IMR-90 (cell line): Measurements from ENCODE around the gene ACOT7. TPM values are rescaled to one million over a fixed set of nuclear protein-coding genes. Genes with fewer than 3 reads are reported as not detected.

Experiments
- ATAC-seq: fragments of 200-7000 bp; cut with Tn5 transposase; 2 replicates; pipeline ENCODE4 v1.9.1; 2020; ENCODE audit warnings: low read depth, mild to moderate bottlenecking, moderate library complexity
- BruUV-seq: library from RNA; stranded (reverse); fragments of 400-500 nt; replicated peaks from 2 replicates; lab custom pipeline; 2021; lab: Mats Ljungman, UMichigan
- CTCF ChIA-PET: fragments of 300-600 bp; formaldehyde crosslinking; extraction: SDS; loops from one replicate; lab custom pipeline; 2021; ENCODE audit warnings: antibody characterized with exemption; lab: Yijun Ruan, JAX
- POLR2A ChIA-PET: fragments of 300-600 bp; sonication (Branson Sonifier 250); formaldehyde crosslinking; loops from one replicate; lab custom pipeline; 2022; ENCODE audit warnings: antibody characterized with exemption; ENCODE audit not compliant: unreplicated experiment; lab: Charles Lee
- DNase-seq: peaks from one replicate; pipeline ENCODE4 v3.0.0; 2013
- H2AFZ ChIP-seq: replicated peaks from 2 replicates; pipeline ENCODE3; 2013; ENCODE audit warnings: low read length, mild to moderate bottlenecking; ENCODE audit not compliant: poor library complexity
- H2AK5ac ChIP-seq: 2 replicates; pipeline ENCODE4 v1.6.1; 2013; ENCODE audit warnings: low read depth, low read length, inconsistent platforms
- H2AK9ac ChIP-seq: replicated peaks from 2 replicates; pipeline ENCODE3; 2013; ENCODE audit warnings: mild to moderate bottlenecking, low read depth, low read length, moderate library complexity; ENCODE audit not compliant: poor library complexity
- H2BK120ac ChIP-seq: 2 replicates; pipeline ENCODE4 v1.6.1; 2013; ENCODE audit warnings: low read depth, low read length, inconsistent platforms
- H2BK15ac ChIP-seq: 3 replicates; pipeline ENCODE4 v1.6.1; 2013; ENCODE audit warnings: low read depth, low read length, inconsistent platforms
- H2BK20ac ChIP-seq: 2 replicates; pipeline ENCODE4 v1.6.1; 2013; ENCODE audit warnings: low read depth, mild to moderate bottlenecking, inconsistent platforms, low read length, moderate library complexity
- H2BK5ac ChIP-seq: 2 replicates; pipeline ENCODE4 v1.6.1; 2013; ENCODE audit warnings: mild to moderate bottlenecking, low read depth, low read length, inconsistent platforms; ENCODE audit not compliant: poor library complexity, severe bottlenecking
- H3K14ac ChIP-seq: replicated peaks from 2 replicates; pipeline ENCODE4 v1.6.1; 2013; ENCODE audit warnings: low read depth, low read length, inconsistent platforms
- H3K18ac ChIP-seq: 2 replicates; pipeline ENCODE4 v1.6.1; 2013; ENCODE audit warnings: low read depth, low read length, control low read depth
- H3K23ac ChIP-seq: 2 replicates; pipeline ENCODE4 v1.6.1; 2013; ENCODE audit warnings: low read depth, low read length, inconsistent platforms
- H3K27ac ChIP-seq: 2 replicates; pipeline ENCODE4 v1.5.1; 2013; ENCODE audit warnings: mild to moderate bottlenecking, control low read depth, low read length; ENCODE audit not compliant: insufficient read depth
- H3K27me3 ChIP-seq: 2 replicates; pipeline ENCODE4 v1.6.1; 2013; ENCODE audit warnings: low read length; ENCODE audit not compliant: control insufficient read depth, insufficient read depth
- H3K36me3 ChIP-seq: 2 replicates; pipeline ENCODE4 v1.6.1; 2013; ENCODE audit warnings: low read length, mixed read lengths; ENCODE audit not compliant: control insufficient read depth, insufficient read depth
- H3K4ac ChIP-seq: 2 replicates; pipeline ENCODE4 v1.6.1; 2013; ENCODE audit warnings: low read depth, low read length, inconsistent platforms
- H3K4me1 ChIP-seq: 2 replicates; pipeline ENCODE4 v1.6.1; 2013; ENCODE audit warnings: low read length, mixed read lengths; ENCODE audit not compliant: control insufficient read depth, insufficient read depth
- H3K4me2 ChIP-seq: 2 replicates; pipeline ENCODE4 v1.6.1; 2013; ENCODE audit warnings: low read depth, mild to moderate bottlenecking, control low read depth, low read length, moderate library complexity
- H3K4me3 ChIP-seq: 2 replicates; pipeline ENCODE4 v1.5.1; 2013; ENCODE audit warnings: low read depth, mild to moderate bottlenecking, control low read depth, low read length, moderate library complexity; ENCODE audit not compliant: insufficient read depth
- H3K56ac ChIP-seq: 2 replicates; pipeline ENCODE4 v1.6.1; 2013; ENCODE audit warnings: low read length, inconsistent platforms; ENCODE audit not compliant: insufficient read depth; ENCODE audit errors: extremely low read depth
- H3K79me1 ChIP-seq, 2 experiments: 2 replicates each; pipeline ENCODE4 v1.6.1; 2013; ENCODE audit warnings: low read length in 2 of 2, inconsistent platforms in 1 of 2, low read depth in 1 of 2
- H3K9ac ChIP-seq: 2 replicates; pipeline ENCODE4 v1.6.1; 2013; ENCODE audit warnings: low read depth, low read length, control low read depth
- H3K9me1 ChIP-seq: 2 replicates; pipeline ENCODE4 v1.6.1; 2013; ENCODE audit warnings: low read length, inconsistent platforms; ENCODE audit not compliant: insufficient read depth
- H3K9me3 ChIP-seq: 2 replicates; pipeline ENCODE4 v1.6.1; 2013; ENCODE audit warnings: low read length; ENCODE audit not compliant: control insufficient read depth, insufficient read depth
- H4K20me1 ChIP-seq: 2 replicates; pipeline ENCODE4 v1.6.1; 2013; ENCODE audit warnings: low read length, inconsistent platforms; ENCODE audit not compliant: insufficient read depth
- H4K5ac ChIP-seq: 2 replicates; pipeline ENCODE4 v1.6.1; 2013; ENCODE audit warnings: mild to moderate bottlenecking, low read depth, low read length, control low read depth
- H4K8ac ChIP-seq, 2 experiments: 2 replicates each; pipeline ENCODE4 v1.6.1; 2013; ENCODE audit warnings: low read depth in 2 of 2, low read length in 2 of 2, control low read depth in 1 of 2, inconsistent platforms in 1 of 2
- H4K91ac ChIP-seq: 2 replicates; pipeline ENCODE4 v1.6.1; 2013; ENCODE audit warnings: low read depth, low read length, inconsistent platforms; ENCODE audit not compliant: insufficient read depth
- FOS ChIP-seq: fragments of 150-350 bp; IDR thresholded peaks from 2 replicates; pipeline ENCODE4 v1.6.1; 2016; ENCODE audit warnings: low read depth, low read length
- MAZ ChIP-seq: IDR thresholded peaks from 2 replicates; pipeline ENCODE4 v1.6.1; 2012; ENCODE audit warnings: low read depth, mild to moderate bottlenecking, low read length, improper control_type of control experiment, moderate library complexity, borderline replicate concordance
- NFE2L2 ChIP-seq: fragments of 150-350 bp; IDR thresholded peaks from 2 replicates; pipeline ENCODE4 v1.6.1; 2016; ENCODE audit warnings: low read depth, mild to moderate bottlenecking, low read length
- POLR2A ChIP-seq: IDR thresholded peaks from 2 replicates; pipeline ENCODE4 v1.6.1; 2012; ENCODE audit warnings: mild to moderate bottlenecking, low read depth, low read length
- RFX5 ChIP-seq: IDR thresholded peaks from 2 replicates; pipeline ENCODE4 v1.8.0; 2012; ENCODE audit warnings: low read depth, mild to moderate bottlenecking, low read length, moderate library complexity
- WGBS, 2 experiments: methylation state at CpG; one replicate each; pipeline versions ENCODE4 v1.1.5 to v1.1.7; 2013; ENCODE audit warnings: missing lambda C conversion rate in 2 of 2; ENCODE audit not compliant: insufficient read length in 1 of 2; ENCODE audit errors: extremely low coverage in 2 of 2; 5-methylcytosine and 5-hydroxymethylcytosine counted together
- dilution Hi-C: fragments of 300-500 bp; cut with HindIII; formaldehyde crosslinking; loops from one replicate; pipeline ENCODE4 v1.14.3; 2018; ENCODE audit warnings: low sequenced_read_pairs; ENCODE audit not compliant: unreplicated experiment
- in situ Hi-C: fragments of 300-500 bp; cut with MboI; formaldehyde crosslinking; loops from 3 replicates; pipeline ENCODE4 v1.14.3; 2019; ENCODE audit warnings: low sequenced_read_pairs, inconsistent platforms, mixed read lengths
- intact Hi-C: fragments of 100-400 bp; cut with micrococcal nuclease; formaldehyde crosslinking; loops from 2 replicates; pipeline ENCODE4 v1.10.0; 2022
- polyA plus RNA-seq, 3 experiments: library from polyadenylated mRNA; depleted of rRNA; stranded (reverse); fragments of >200 nt; gene quantifications; 2 replicates each; pipeline ENCODE4 v1.2.3, GENCODE V29; 2012; ENCODE audit warnings: low replicate concordance in 1 of 3
- total RNA-seq: library from RNA; depleted of rRNA; stranded (reverse); fragments of >200 nt; gene quantifications from 2 replicates; pipeline ENCODE4 v1.2.3, GENCODE V29; 2012
- TF ChIP-seq, protein P1 (sequence below): fragments of 150-350 bp; IDR thresholded peaks from 2 replicates; pipeline ENCODE4 v1.6.1; 2016; ENCODE audit warnings: low read depth, mild to moderate bottlenecking, low read length, moderate library complexity, borderline replicate concordance

ACOT7 gene
- total and polyA plus RNA-seq, 2 of the 4 experiments (the other 2 are of a cell fraction): 51.6 to 242 TPM

DNA sequence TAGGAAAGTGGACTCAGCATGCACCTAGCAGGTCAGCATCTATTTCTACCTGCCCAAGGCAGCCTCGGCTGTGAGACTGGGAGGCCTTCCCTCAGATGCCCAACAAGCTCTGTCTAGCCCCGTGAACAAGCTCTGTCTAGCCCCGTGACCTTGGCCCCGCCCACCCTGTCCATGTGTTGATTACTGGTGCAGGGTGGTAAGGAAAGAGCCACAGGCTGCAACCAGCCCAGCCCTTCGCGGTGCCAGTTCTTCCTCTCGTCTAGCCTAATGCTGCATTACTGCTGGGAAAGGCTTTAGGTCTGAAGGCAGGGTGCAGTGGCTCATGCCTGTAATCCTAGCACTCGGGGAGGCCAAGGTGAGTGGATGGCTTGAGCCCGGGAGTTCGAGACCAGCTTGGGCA lies 134.9 kb downstream of the ACOT7 start:
- Histone ChIP-seq H3K23ac (no peak overlapping the region), H3K18ac (no peak overlapping the region), H3K4me2 (no peak overlapping the region), H2AFZ (no peak overlapping the region), H3K4ac (no peak overlapping the region), H3K14ac (no peak overlapping the region), H3K9ac (no peak overlapping the region), H3K4me3 (no peak overlapping the region), H2AK9ac (no peak overlapping the region), H3K9me1 (no peaks in the 10 kb centered on the region), H3K27me3 (no peaks in the 10 kb centered on the region), H2AK5ac (no peak overlapping the region; the same call in 1 of the 2 replicates), H3K36me3 (no peaks in the 10 kb centered on the region), H2BK5ac (no peak overlapping the region), H4K20me1 (peaks cover 4% of the 10 kb centered on the region), H2BK15ac (no peak overlapping the region), H4K8ac (no peak overlapping the region), H3K9me3 (no peaks in the 10 kb centered on the region), H4K91ac (no peak overlapping the region), H3K27ac (no peak overlapping the region), H4K5ac (no peak overlapping the region), H3K4me1 (peaks cover 2% of the 10 kb centered on the region; the same call in 1 of the 2 replicates), H3K79me1 (no peaks in the 10 kb centered on the region), H3K56ac (no peak overlapping the region), H2BK120ac (no peak overlapping the region), H2BK20ac (no peak overlapping the region)
- WGBS, 2 experiments: 100% methylated on average over 3 of the region's 10 CpGs; no CpG with 5 or more reads in 1 of the 2 experiments
- no TSS peak for BruUV-seq
- ChIA-PET POLR2A (no interaction called here), CTCF (no interaction called here)
- DNase-seq (no peak), ATAC-seq (no peak)
- dilution Hi-C loops (no loop called here), intact Hi-C loops (no loop called here), in situ Hi-C loops (loop anchor here (10.0 kb wide), 1 partner anchor 146 kb away; no protein-coding TSS in a partner anchor)
- TF ChIP-seq, protein P1, sequence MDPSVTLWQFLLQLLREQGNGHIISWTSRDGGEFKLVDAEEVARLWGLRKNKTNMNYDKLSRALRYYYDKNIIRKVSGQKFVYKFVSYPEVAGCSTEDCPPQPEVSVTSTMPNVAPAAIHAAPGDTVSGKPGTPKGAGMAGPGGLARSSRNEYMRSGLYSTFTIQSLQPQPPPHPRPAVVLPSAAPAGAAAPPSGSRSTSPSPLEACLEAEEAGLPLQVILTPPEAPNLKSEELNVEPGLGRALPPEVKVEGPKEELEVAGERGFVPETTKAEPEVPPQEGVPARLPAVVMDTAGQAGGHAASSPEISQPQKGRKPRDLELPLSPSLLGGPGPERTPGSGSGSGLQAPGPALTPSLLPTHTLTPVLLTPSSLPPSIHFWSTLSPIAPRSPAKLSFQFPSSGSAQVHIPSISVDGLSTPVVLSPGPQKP: no peak
- TF ChIP-seq RFX5 (no peak), MAZ (no peak), FOS (no peak), NFE2L2 (no peak), POLR2A (no peak)
